ENCODE measurements around the gene RUNDC3A.
"Not testable (repeated sequence)": the region's sequence is repeated elsewhere in the genome, so short reads cannot be mapped to it uniquely, and the experiment has no call there.

The RUNDC3A gene

GRCh38 chr17:44361292-44362260 is 53.2 kb downstream of the RUNDC3A start:
- peak in 1 of 2 experiments; percentile 7 for DNase-seq

- no peak for DNase-seq
Measured at GRCh38 chr17:44362459-44362948, 54.1 kb downstream of the RUNDC3A start.

GRCh38 chr17:44362949-44363612 is 54.7 kb downstream of the RUNDC3A start:
- DNase-seq = no peak

- DNase-seq = peak in 1 of 2 experiments; percentile 64
Measured at GRCh38 chr17:44363613-44364159, 55.3 kb downstream of the RUNDC3A start, which contains the start of gene FAM171A2. TSS of gene FAM171A2 (minus strand) at chr17:44363853. CDS start at chr17:44363714, 139 bp downstream.

GRCh38 chr17:44365051-44365450 is 56.6 kb downstream of the RUNDC3A start:
- not testable (repeated sequence) for DNase-seq

GRCh38 chr17:44367231-44367979 is 59.0 kb downstream of the RUNDC3A start:
- DNase-seq = peak in 1 of 2 experiments; percentile 71
